Smooth muscle cell (in vitro differentiated cells): ENCODE measurements around the gene RBM39. TPM values are rescaled to one million over a fixed set of nuclear protein-coding genes. Genes with fewer than 3 reads are reported as not detected.

ENCODE experiments used
- DNase-seq: peaks from one replicate; lab custom pipeline; 2025; ENCODE audit not compliant: unreplicated experiment; lab: John Stamatoyannopoulos, UW
- H2AFZ ChIP-seq: fragments of 200-600 bp; sonication (generic); 2 replicates; pipeline ENCODE4 v1.6.0; 2016; ENCODE audit warnings: antibody characterized with exemption, low read depth, mild to moderate bottlenecking
- H3F3A ChIP-seq: fragments of 200-600 bp; sonication (generic); 2 replicates; pipeline ENCODE4 v1.6.0; 2017; ENCODE audit warnings: antibody characterized with exemption, low read depth
- H3K27ac ChIP-seq: fragments of 200-600 bp; sonication (generic); 2 replicates; pipeline ENCODE4 v1.5.1; 2016; ENCODE audit warnings: low read depth, mild to moderate bottlenecking
- H3K27me3 ChIP-seq: fragments of 200-600 bp; sonication (generic); 2 replicates; pipeline ENCODE4 v1.6.1; 2016; ENCODE audit warnings: low read depth, mild to moderate bottlenecking
- H3K36me3 ChIP-seq: fragments of 200-600 bp; sonication (generic); 2 replicates; pipeline ENCODE4 v1.5.1; 2016; ENCODE audit warnings: low read depth
- H3K4me1 ChIP-seq: fragments of 200-600 bp; sonication (generic); 2 replicates; pipeline ENCODE4 v1.5.1; 2016; ENCODE audit warnings: low read depth
- H3K4me2 ChIP-seq: fragments of 200-600 bp; sonication (generic); 2 replicates; pipeline ENCODE4 v1.6.0; 2016; ENCODE audit warnings: mild to moderate bottlenecking
- H3K4me3 ChIP-seq: fragments of 200-600 bp; sonication (generic); 2 replicates; pipeline ENCODE4 v1.5.1; 2016; ENCODE audit warnings: mild to moderate bottlenecking
- H3K79me2 ChIP-seq: fragments of 200-600 bp; sonication (generic); 2 replicates; pipeline ENCODE4 v1.6.0; 2016; ENCODE audit warnings: low read depth, mild to moderate bottlenecking
- H3K9ac ChIP-seq: fragments of 200-600 bp; sonication (generic); 2 replicates; pipeline ENCODE4 v1.6.0; 2016; ENCODE audit warnings: low read depth
- H3K9me3 ChIP-seq: fragments of 200-600 bp; sonication (generic); replicated peaks from 2 replicates; pipeline ENCODE4 v1.5.1; 2016; ENCODE audit warnings: low read depth
- H4K20me1 ChIP-seq: fragments of 200-600 bp; sonication (generic); 2 replicates; pipeline ENCODE4 v1.6.0; 2016; ENCODE audit warnings: low read depth
- WGBS: methylation state at CpG from one replicate; pipeline ENCODE4 v1.1.7; 2016; ENCODE audit warnings: low lambda C conversion rate; 5-methylcytosine and 5-hydroxymethylcytosine counted together
- polyA plus RNA-seq: library from polyadenylated mRNA; unstranded; fragments of >200 nt; fragmentation: Nextera tagmentation; extraction: Ambion mirVana; gene quantifications from 2 replicates; pipeline ENCODE4 v1.2.1, GENCODE V29; 2016
- total RNA-seq: library from RNA; depleted of rRNA; stranded (reverse); fragments of >200 nt; gene quantifications from 2 replicates; pipeline ENCODE4 v1.2.3, GENCODE V29; 2014
- TF ChIP-seq, protein P1 (sequence below): fragments of 200-600 bp; sonication (generic); IDR thresholded peaks from 2 replicates; pipeline ENCODE4 v1.5.1; 2017; ENCODE audit warnings: borderline replicate concordance, mild to moderate bottlenecking, antibody characterized with exemption; ENCODE audit not compliant: insufficient read depth, poor library complexity, severe bottlenecking

The RBM39 gene
- total and polyA plus RNA-seq, 2 experiments from 2014 or later, result 139 to 408 TPM

DNA sequence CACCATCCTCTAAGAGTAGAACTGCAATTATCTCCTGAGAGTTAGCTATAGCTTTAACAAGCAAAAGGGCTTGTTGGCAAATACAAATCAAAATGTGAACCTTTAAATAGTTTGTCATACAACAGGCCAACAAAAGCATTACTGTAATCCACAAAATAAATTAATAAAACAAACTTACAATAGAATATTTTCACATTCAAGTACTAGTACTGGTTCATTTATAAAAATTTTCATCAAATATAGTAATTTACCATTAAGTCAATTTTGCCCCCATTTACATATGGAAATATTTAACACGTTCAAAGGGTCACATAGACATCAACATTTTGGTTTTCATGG lies 9.4 kb downstream of the RBM39 start:
- Histone ChIP-seq H3K27me3 (no peaks in the 10 kb centered on the region), H3K79me2 (peaks cover 100% of the 10 kb centered on the region), H3F3A (peaks cover 22% of the 10 kb centered on the region), H3K4me1 (peaks cover 16% of the 10 kb centered on the region), H3K9me3 (no peaks in the 10 kb centered on the region), H4K20me1 (peaks cover 100% of the 10 kb centered on the region), H3K36me3 (peaks cover 48% of the 10 kb centered on the region), H2AFZ (no peak overlapping the region), H3K4me3 (no peak overlapping the region), H3K4me2 (no peak overlapping the region), H3K27ac (peak overlapping the region; percentile 18), H3K9ac (no peak overlapping the region)
- DNase-seq, result no peak
- TF ChIP-seq, protein P1, sequence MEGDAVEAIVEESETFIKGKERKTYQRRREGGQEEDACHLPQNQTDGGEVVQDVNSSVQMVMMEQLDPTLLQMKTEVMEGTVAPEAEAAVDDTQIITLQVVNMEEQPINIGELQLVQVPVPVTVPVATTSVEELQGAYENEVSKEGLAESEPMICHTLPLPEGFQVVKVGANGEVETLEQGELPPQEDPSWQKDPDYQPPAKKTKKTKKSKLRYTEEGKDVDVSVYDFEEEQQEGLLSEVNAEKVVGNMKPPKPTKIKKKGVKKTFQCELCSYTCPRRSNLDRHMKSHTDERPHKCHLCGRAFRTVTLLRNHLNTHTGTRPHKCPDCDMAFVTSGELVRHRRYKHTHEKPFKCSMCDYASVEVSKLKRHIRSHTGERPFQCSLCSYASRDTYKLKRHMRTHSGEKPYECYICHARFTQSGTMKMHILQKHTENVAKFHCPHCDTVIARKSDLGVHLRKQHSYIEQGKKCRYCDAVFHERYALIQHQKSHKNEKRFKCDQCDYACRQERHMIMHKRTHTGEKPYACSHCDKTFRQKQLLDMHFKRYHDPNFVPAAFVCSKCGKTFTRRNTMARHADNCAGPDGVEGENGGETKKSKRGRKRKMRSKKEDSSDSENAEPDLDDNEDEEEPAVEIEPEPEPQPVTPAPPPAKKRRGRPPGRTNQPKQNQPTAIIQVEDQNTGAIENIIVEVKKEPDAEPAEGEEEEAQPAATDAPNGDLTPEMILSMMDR, result no peak
- WGBS, result 86% methylated on average over 1 of the region's 1 CpG

DNA sequence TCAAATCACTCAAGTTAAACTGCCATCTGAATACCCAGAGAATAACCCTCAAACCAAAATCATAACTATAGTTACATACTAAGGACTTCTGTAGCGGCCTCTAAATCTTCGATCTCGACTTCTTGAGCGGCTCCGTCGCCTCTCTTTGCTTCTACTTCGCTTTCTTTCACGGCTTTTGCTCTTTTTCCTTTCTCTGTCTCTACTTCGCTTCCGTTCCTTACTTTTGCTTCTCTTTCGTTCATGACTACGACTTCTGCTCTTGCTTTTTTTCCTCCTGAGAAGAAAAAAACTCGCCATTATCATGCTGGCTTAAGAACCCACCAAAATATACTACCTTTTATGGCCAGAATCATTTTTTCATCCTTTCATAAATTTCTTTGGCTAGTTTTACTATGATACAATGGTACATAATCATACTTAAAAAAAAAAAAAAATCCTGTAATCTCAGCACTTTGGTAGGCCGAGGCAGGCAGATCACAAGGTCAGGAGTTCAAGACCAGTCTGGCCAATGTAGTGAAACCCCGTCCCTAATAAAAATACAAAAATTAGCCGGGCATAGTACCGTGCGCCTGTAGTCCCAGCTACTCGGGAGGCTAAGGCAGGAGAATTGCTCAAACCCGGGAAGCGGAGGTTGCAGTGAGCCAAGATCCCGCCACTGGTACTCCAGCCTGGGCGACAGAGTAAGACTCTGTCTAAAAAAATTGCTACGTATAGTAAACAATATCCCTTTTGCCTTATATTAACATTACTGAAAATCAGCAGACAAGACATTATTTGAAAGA lies 10.0 kb downstream of the RBM39 start:
- WGBS, result 95% methylated on average over 24 of the region's 24 CpGs
- Histone ChIP-seq H3K4me3 (no peak overlapping the region), H4K20me1 (peaks cover 100% of the 10 kb centered on the region), H3K9me3 (no peaks in the 10 kb centered on the region), H2AFZ (no peak overlapping the region), H3K36me3 (peaks cover 49% of the 10 kb centered on the region), H3K27me3 (no peaks in the 10 kb centered on the region), H3K4me2 (peak overlapping the region; percentile 37), H3K27ac (peak overlapping the region; percentile 56), H3K79me2 (peaks cover 98% of the 10 kb centered on the region), H3K4me1 (peaks cover 16% of the 10 kb centered on the region), H3K9ac (no peak overlapping the region), H3F3A (peaks cover 22% of the 10 kb centered on the region)
- TF ChIP-seq, protein P1, result no peak
- no peak for DNase-seq

DNA sequence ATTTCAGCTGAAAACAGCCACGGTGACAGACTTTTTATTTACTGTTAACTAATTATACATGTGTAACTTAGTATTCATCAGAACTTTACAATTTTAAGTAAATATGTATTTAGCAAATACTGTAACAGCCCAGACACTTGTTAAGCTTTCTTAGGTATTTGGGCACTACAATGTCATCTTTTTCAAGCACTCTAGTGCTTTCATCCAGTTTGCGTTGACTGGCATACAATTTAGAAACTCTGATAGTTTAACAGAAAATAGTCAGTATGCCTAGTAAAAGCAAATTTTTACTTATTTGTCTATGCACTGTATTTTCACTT lies 10.6 kb downstream of the RBM39 start:
- peak overlapping the region; percentile 37 for H3K4me2 ChIP-seq

More for the DNA sequence above, 10.6 kb downstream of the RBM39 start:
- DNase-seq, result no peak
- Histone ChIP-seq H3K4me3 (no peak overlapping the region), H3K79me2 (peaks cover 98% of the 10 kb centered on the region), H3K27ac (peak overlapping the region; percentile 56), H3K27me3 (no peaks in the 10 kb centered on the region), H3K4me1 (peaks cover 16% of the 10 kb centered on the region), H3K36me3 (peaks cover 54% of the 10 kb centered on the region), H3K9me3 (no peaks in the 10 kb centered on the region), H2AFZ (no peak overlapping the region), H3F3A (peaks cover 26% of the 10 kb centered on the region), H4K20me1 (peaks cover 100% of the 10 kb centered on the region), H3K9ac (no peak overlapping the region)
- WGBS, result 86% methylated on average over 2 of the region's 2 CpGs
- TF ChIP-seq, protein P1, result no peak
